OCI-LY7 (cell line): ENCODE data around the gene TAF1D. TPM values are rescaled to one million over a fixed set of nuclear protein-coding genes. Genes with fewer than 3 reads are reported as not detected.

ENCODE experiments used
- BruUV-seq: library from RNA; stranded (reverse); fragments of 400-500 nt; replicated peaks from 2 replicates; lab custom pipeline; 2021; lab: Mats Ljungman, UMichigan
- CTCF ChIA-PET: fragments of 300-600 bp; sonication (Branson Sonifier 250); formaldehyde crosslinking; loops from one replicate; lab custom pipeline; 2022; ENCODE audit warnings: antibody characterized with exemption; ENCODE audit not compliant: unreplicated experiment; lab: Charles Lee
- POLR2A ChIA-PET: fragments of 300-600 bp; sonication (Branson Sonifier 250); formaldehyde crosslinking; loops from one replicate; lab custom pipeline; 2022; ENCODE audit warnings: antibody characterized with exemption; lab: Charles Lee
- DNase-seq: peaks from one replicate; pipeline ENCODE4 v3.0.0-alpha.2; 2015; ENCODE audit warnings: low spot score
- H2AFZ ChIP-seq: fragments of 200-600 bp; sonication (generic), shearing (Covaris generic); 2 replicates; pipeline ENCODE4 v1.6.1; 2014; ENCODE audit warnings: mild to moderate bottlenecking, antibody characterized with exemption, low read length, moderate library complexity
- H3K27ac ChIP-seq: fragments of 200-600 bp; sonication (generic); 2 replicates; pipeline ENCODE4 v1.5.1; 2014; ENCODE audit warnings: mixed run types, low read depth, mild to moderate bottlenecking, moderate library complexity, low read length, inconsistent platforms; ENCODE audit not compliant: poor library complexity, severe bottlenecking
- H3K36me3 ChIP-seq: fragments of 200-600 bp; sonication (generic); 2 replicates; pipeline ENCODE4 v1.6.1; 2014; ENCODE audit warnings: mild to moderate bottlenecking, antibody characterized with exemption, low read length, moderate library complexity, mixed read lengths; ENCODE audit not compliant: insufficient read depth
- H3K4me1 ChIP-seq: fragments of 200-600 bp; sonication (generic); 2 replicates; pipeline ENCODE4 v1.5.1; 2014; ENCODE audit warnings: mild to moderate bottlenecking, low read length; ENCODE audit not compliant: insufficient read depth, poor library complexity, severe bottlenecking
- H3K4me2 ChIP-seq: fragments of 200-600 bp; sonication (generic); 2 replicates; pipeline ENCODE4 v1.6.1; 2014; ENCODE audit warnings: mild to moderate bottlenecking, low read length
- H3K4me3 ChIP-seq: fragments of 200-600 bp; sonication (generic); 2 replicates; pipeline ENCODE4 v1.5.1; 2014; ENCODE audit warnings: mild to moderate bottlenecking, low read depth, low read length; ENCODE audit not compliant: poor library complexity, severe bottlenecking
- H3K79me2 ChIP-seq: fragments of 200-600 bp; sonication (generic); 2 replicates; pipeline ENCODE4 v1.6.1; 2016; ENCODE audit warnings: low read depth, mild to moderate bottlenecking, low read length, moderate library complexity, mixed read lengths; ENCODE audit not compliant: insufficient read depth
- H3K9me2 ChIP-seq: fragments of 200-600 bp; sonication (generic); 2 replicates; pipeline ENCODE4 v1.6.1; 2016; ENCODE audit warnings: mild to moderate bottlenecking, low read length, mixed read lengths; ENCODE audit not compliant: insufficient read depth
- H3K9me3 ChIP-seq: fragments of 200-600 bp; sonication (generic); 2 replicates; pipeline ENCODE4 v1.6.1; 2014; ENCODE audit warnings: mild to moderate bottlenecking, mixed run types, low read length, mixed read lengths
- H4K20me1 ChIP-seq: fragments of 200-600 bp; sonication (generic); 2 replicates; pipeline ENCODE4 v1.6.1; 2014; ENCODE audit warnings: mild to moderate bottlenecking, antibody characterized with exemption, low read length, moderate library complexity, mixed read lengths; ENCODE audit not compliant: insufficient read depth
- CTCF ChIP-seq: fragments of 200-600 bp; sonication (generic); conservative IDR thresholded peaks from 2 replicates; pipeline ENCODE4 v1.5.1; 2014; ENCODE audit warnings: mild to moderate bottlenecking, antibody characterized with exemption, low read length, moderate library complexity, mixed read lengths
- EZH2phosphoT487 ChIP-seq: fragments of 200-600 bp; sonication (generic); IDR thresholded peaks from 2 replicates; pipeline ENCODE4 v1.6.1; 2018; ENCODE audit warnings: low read depth, borderline replicate concordance, mild to moderate bottlenecking, mixed run types, antibody characterized with exemption, low read length, moderate library complexity, mixed read lengths
- intact Hi-C: fragments of 100-400 bp; cut with micrococcal nuclease; formaldehyde crosslinking; loops from one replicate; pipeline ENCODE4 v1.10.0; 2022; ENCODE audit not compliant: unreplicated experiment
- total RNA-seq, 2 experiments: library from RNA; depleted of rRNA in 1 of 2; stranded (reverse); fragments of >200 nt in 1 of 2; shearing (Covaris generic) in 1 of 2; gene quantifications; 2 replicates each; pipeline ENCODE4 v1.2.3, GENCODE V29; 2014 to 2022

TAF1D gene
- total RNA-seq, 2 experiments from 2014 or later: 206 to 276 TPM

GRCh38 chr11:93743291-93743690, 2.0 kb upstream of the TAF1D start:
- TF ChIP-seq CTCF (no peak), EZH2phosphoT487 (no peak)
- ChIA-PET CTCF (no interaction called here), POLR2A (interaction anchor here (0.6 to 3.7 kb wide), 2 partner anchors 33 to 40 kb away, joined by 4 to 49 read pairs; partner anchors contain the start of gene MED17)
- H3K4me2 ChIP-seq: no peak overlapping the region
- no peak overlapping the region for H3K27ac ChIP-seq
- H3K9me3 ChIP-seq: no peaks in the 10 kb centered on the region
- no peak overlapping the region for H2AFZ ChIP-seq
- no TSS peak for BruUV-seq
- intact Hi-C loops: loop anchor here (5.0 kb wide), 1 partner anchor 201 kb away; the partner anchor contains the start of gene SMCO4
- no peak for DNase-seq
- H3K4me3 ChIP-seq: no peak overlapping the region
- H4K20me1 ChIP-seq: peaks cover 18% of the 10 kb centered on the region
- H3K36me3 ChIP-seq: peaks cover 43% of the 10 kb centered on the region
- peaks cover 14% of the 10 kb centered on the region for H3K4me1 ChIP-seq
- no peaks in the 10 kb centered on the region for H3K9me2 ChIP-seq
- H3K79me2 ChIP-seq: peaks cover 52% of the 10 kb centered on the region

- BruUV-seq: TSS peak; percentile 92
- Histone ChIP-seq H3K9me2 (no peaks in the 10 kb centered on the region), H2AFZ (peak overlapping the region; percentile 78; the same call in 1 of the 2 replicates), H3K4me1 (peaks cover 28% of the 10 kb centered on the region), H4K20me1 (peaks cover 32% of the 10 kb centered on the region), H3K4me2 (peak overlapping the region; percentile 71), H3K27ac (peak overlapping the region; percentile 78), H3K4me3 (peak overlapping the region; percentile 96), H3K9me3 (no peaks in the 10 kb centered on the region), H3K79me2 (peaks cover 66% of the 10 kb centered on the region), H3K36me3 (peaks cover 58% of the 10 kb centered on the region)
- CTCF ChIA-PET: interaction anchor here (0.6 to 1.3 kb wide), 2 partner anchors 42 to 252 kb away, joined by 3 to 5 read pairs; partner anchors contain the start of gene MED17
- intact Hi-C loops: loop anchor here (1.0 to 5.0 kb wide), 2 partner anchors 42 to 200 kb away; partner anchors contain the start of genes MED17 and SMCO4
- POLR2A ChIA-PET: interaction anchor here (0.6 to 3.7 kb wide), 20 partner anchors 9 to 855 kb away, joined by 3 to 49 read pairs (median 4); partner anchors contain the start of genes MED17 and PANX1
- TF ChIP-seq EZH2phosphoT487 (no peak), CTCF (no peak)
- no peak for DNase-seq
Observed at GRCh38 chr11:93741882-93742226, 559 bp upstream of the TAF1D start.

GRCh38 chr11:93740730-93741093, 583 bp downstream of the TAF1D start:
- CTCF ChIA-PET: interaction anchor here (1.3 kb wide), 1 partner anchor 43 kb away, joined by 3 read pairs; the partner anchor contains the start of gene MED17
- BruUV-seq: no TSS peak

More at GRCh38 chr11:93740730-93741093, 583 bp downstream of the TAF1D start:
- peaks cover 78% of the 10 kb centered on the region for H3K79me2 ChIP-seq
- peaks cover 40% of the 10 kb centered on the region for H3K4me1 ChIP-seq
- peak; percentile 82 for DNase-seq
- H3K27ac ChIP-seq: peak overlapping the region; percentile 78
- peaks cover 69% of the 10 kb centered on the region for H3K36me3 ChIP-seq
- H2AFZ ChIP-seq: no peak overlapping the region; the same call in 1 of the 2 replicates
- H4K20me1 ChIP-seq: peaks cover 43% of the 10 kb centered on the region
- intact Hi-C loops: loop anchor here (1.0 to 5.0 kb wide), 2 partner anchors 44 to 198 kb away; partner anchors contain the start of genes MED17 and SMCO4
- POLR2A ChIA-PET: interaction anchor here (0.6 to 3.7 kb wide), 19 partner anchors 9 to 1490 kb away, joined by 3 to 49 read pairs (median 5); partner anchors contain the start of genes MED17 and SESN3
- H3K4me2 ChIP-seq: peak overlapping the region; percentile 87
- peak overlapping the region; percentile 96 for H3K4me3 ChIP-seq
- H3K9me3 ChIP-seq: no peaks in the 10 kb centered on the region
- no peaks in the 10 kb centered on the region for H3K9me2 ChIP-seq
- peak; percentile 26; the same call in 1 of the 2 replicates for TF ChIP-seq CTCF
- TF ChIP-seq EZH2phosphoT487: no peak
